GM21723 (cell line): ENCODE results near the gene HTRA3.
"Not testable (repeated sequence)": the region's sequence is repeated elsewhere in the genome, so short reads cannot be mapped to it uniquely, and the experiment has no call there.

ENCODE experiments used
- ATAC-seq: cut with Tn5 transposase; IDR thresholded peaks from one replicate; pipeline ENCODE4 v1.9.1; 2021; ENCODE audit warnings: mild to moderate bottlenecking, moderate library complexity; ENCODE audit not compliant: unreplicated experiment

HTRA3 gene

GRCh38 chr4:8338351-8338961 is 68.9 kb downstream of the HTRA3 start:
- no peak for ATAC-seq

GRCh38 chr4:8340781-8341241 is 71.3 kb downstream of the HTRA3 start:
- ATAC-seq: no peak

- not testable (repeated sequence) for ATAC-seq
Measured at GRCh38 chr4:8341281-8341680, 71.7 kb downstream of the HTRA3 start.

- no peak for ATAC-seq
Measured at GRCh38 chr4:8341691-8342090, 72.1 kb downstream of the HTRA3 start.

GRCh38 chr4:8342651-8343261 is 73.2 kb downstream of the HTRA3 start:
- no peak for ATAC-seq

GRCh38 chr4:8343262-8343966 is 73.9 kb downstream of the HTRA3 start:
- ATAC-seq: no peak

- ATAC-seq: no peak
Measured at GRCh38 chr4:8343967-8344331, 74.4 kb downstream of the HTRA3 start.

- ATAC-seq: no peak
Measured at GRCh38 chr4:8344377-8344776, 74.8 kb downstream of the HTRA3 start.

GRCh38 chr4:8345053-8345945 is 75.7 kb downstream of the HTRA3 start:
- ATAC-seq: no peak

GRCh38 chr4:8345946-8346814 is 76.6 kb downstream of the HTRA3 start:
- no peak for ATAC-seq

GRCh38 chr4:8346838-8347605 is 77.5 kb downstream of the HTRA3 start:
- no peak for ATAC-seq

- no peak for ATAC-seq
Measured at GRCh38 chr4:8347660-8348059, 78.1 kb downstream of the HTRA3 start.

- ATAC-seq: no peak
Measured at GRCh38 chr4:8348071-8348470, 78.5 kb downstream of the HTRA3 start.

GRCh38 chr4:8349236-8349635 is 79.7 kb downstream of the HTRA3 start:
- not testable (repeated sequence) for ATAC-seq

- no peak for ATAC-seq
Measured at GRCh38 chr4:8349664-8350236, 80.2 kb downstream of the HTRA3 start.

GRCh38 chr4:8350352-8350751 is 80.8 kb downstream of the HTRA3 start:
- no peak for ATAC-seq

GRCh38 chr4:8350841-8351461 is 81.4 kb downstream of the HTRA3 start:
- ATAC-seq: no peak

GRCh38 chr4:8351931-8352367 is 82.4 kb downstream of the HTRA3 start:
- no peak for ATAC-seq
